Activated naive CD4-positive, alpha-beta T cell (primary cell): Measurements from ENCODE around the gene SUPT5H.

Experiments
- DNase-seq, 4 experiments: peaks; one replicate each; lab custom pipeline; 2025; lab: John Stamatoyannopoulos, UW

The SUPT5H gene

GRCh38 chr19:39409208-39410016, 36.0 kb upstream of the SUPT5H start:
- peak; percentile 45 to 80 (median 66) for DNase-seq

GRCh38 chr19:39410017-39410830, 35.2 kb upstream of the SUPT5H start:
- DNase-seq = peak in 2 of 4 experiments; percentile 51 to 61

- DNase-seq = no peak
These were observed 34.6 kb upstream of the SUPT5H start for GRCh38 chr19:39410831-39411080.

- no peak for DNase-seq
These were observed 34.1 kb upstream of the SUPT5H start for GRCh38 chr19:39411081-39411831.

GRCh38 chr19:39411832-39412099, 33.6 kb upstream of the SUPT5H start:
- peak; percentile 86 to 91 (median 88) for DNase-seq

GRCh38 chr19:39412100-39412866, 33.1 kb upstream of the SUPT5H start, which contains the start of gene PLEKHG2:
PLEKHG2 (plus strand) TSS chr19:39412669; CDS start chr19:39414087, 1,418 bp downstream.
- peak; percentile 98 to 99 (median 98) for DNase-seq

- peak in 1 of 4 experiments; percentile 35 for DNase-seq
These were observed 32.5 kb upstream of the SUPT5H start for GRCh38 chr19:39412867-39413271.

GRCh38 chr19:39413272-39413910, 32.0 kb upstream of the SUPT5H start:
- peak in 1 of 4 experiments; percentile 35 for DNase-seq

- no peak for DNase-seq
These were observed 31.3 kb upstream of the SUPT5H start for GRCh38 chr19:39413911-39414608.

GRCh38 chr19:39415111-39416046, 30.0 kb upstream of the SUPT5H start:
- peak in 1 of 4 experiments; percentile 11 for DNase-seq

GRCh38 chr19:39416152-39417120, 28.9 kb upstream of the SUPT5H start:
- DNase-seq = no peak

- DNase-seq = no peak
These were observed 27.8 kb upstream of the SUPT5H start for GRCh38 chr19:39417463-39418181.

- DNase-seq = no peak
These were observed 26.4 kb upstream of the SUPT5H start for GRCh38 chr19:39419003-39419402.

- no peak for DNase-seq
These were observed 24.6 kb upstream of the SUPT5H start for GRCh38 chr19:39420769-39421168.

- no peak for DNase-seq
These were observed 23.4 kb upstream of the SUPT5H start for GRCh38 chr19:39422020-39422419.

- no peak for DNase-seq
These were observed 21.9 kb upstream of the SUPT5H start for GRCh38 chr19:39423258-39424086.

GRCh38 chr19:39424934-39425333, 20.4 kb upstream of the SUPT5H start:
- DNase-seq = no peak
